GM20000 (cell line): Measurements from ENCODE around the gene SYPL2.

ENCODE experiments used
- DNase-seq: peaks from one replicate; pipeline ENCODE4 v3.0.0; 2012; ENCODE audit warnings: low spot score
- CTCF ChIP-seq: IDR thresholded peaks from 2 replicates; pipeline ENCODE4 v1.5.1; 2012; ENCODE audit warnings: mild to moderate bottlenecking, control low read depth; ENCODE audit errors: extremely low read depth, missing control alignments

Gene SYPL2

GRCh38 chr1:109479901-109480300 is 13.6 kb downstream of the SYPL2 start:
- TF ChIP-seq CTCF: no peak

GRCh38 chr1:109481646-109482045 is 15.3 kb downstream of the SYPL2 start:
- no peak for DNase-seq
- no peak for TF ChIP-seq CTCF

More at GRCh38 chr1:109479901-109480300, 13.6 kb downstream of the SYPL2 start:
- no peak for DNase-seq

- no peak for DNase-seq
- TF ChIP-seq CTCF: no peak
Measured at GRCh38 chr1:109482242-109482641, 15.9 kb downstream of the SYPL2 start.

- DNase-seq: peak; percentile 38
- TF ChIP-seq CTCF: peak; percentile 4
Measured at GRCh38 chr1:109482791-109483671, 16.7 kb downstream of the SYPL2 start.

GRCh38 chr1:109483672-109484518 is 17.5 kb downstream of the SYPL2 start, which contains the start of gene ATXN7L2:
Gene ATXN7L2 (plus strand): TSS chr1:109483905. CDS start chr1:109483954, 49 bp downstream.
- no peak for TF ChIP-seq CTCF
- DNase-seq: peak; percentile 99

GRCh38 chr1:109484519-109484975 is 18.2 kb downstream of the SYPL2 start:
- TF ChIP-seq CTCF: no peak
- DNase-seq: no peak

GRCh38 chr1:109485001-109485400 is 18.7 kb downstream of the SYPL2 start:
- no peak for DNase-seq

More at GRCh38 chr1:109485001-109485400, 18.7 kb downstream of the SYPL2 start:
- no peak for TF ChIP-seq CTCF
